GM10266 (cell line): ENCODE data around the gene ZNF408.

Experiments
- DNase-seq: peaks from one replicate; pipeline ENCODE4 v3.0.0; 2012; ENCODE audit errors: extremely low spot score
- TF ChIP-seq, protein P1 (sequence below): IDR thresholded peaks from 2 replicates; pipeline ENCODE4 v1.5.1; 2012; ENCODE audit warnings: mild to moderate bottlenecking, low read depth; ENCODE audit not compliant: control insufficient read depth, insufficient read depth; ENCODE audit errors: missing control alignments

Gene ZNF408

DNA sequence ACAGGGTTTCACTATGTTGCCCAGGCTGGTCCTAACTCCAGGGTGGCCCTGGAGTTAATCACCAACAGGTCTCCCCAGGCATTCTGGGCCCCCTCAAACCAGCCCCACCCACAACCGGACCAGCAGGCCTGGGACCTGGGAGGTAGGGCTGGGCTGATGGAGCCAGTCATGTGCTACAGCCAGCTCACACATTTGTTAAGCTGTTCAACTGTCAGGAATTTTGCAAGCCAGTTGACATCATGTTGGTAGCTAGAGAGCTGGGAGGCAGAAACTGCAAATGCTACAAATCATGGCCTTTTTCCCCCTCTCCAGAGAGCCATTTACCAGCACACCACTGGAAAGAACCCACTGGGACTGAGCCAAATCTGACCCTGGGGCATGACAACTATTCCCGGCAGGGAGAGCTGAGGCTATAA is 7.2 kb upstream of the ZNF408 start:
- TF ChIP-seq, protein P1, sequence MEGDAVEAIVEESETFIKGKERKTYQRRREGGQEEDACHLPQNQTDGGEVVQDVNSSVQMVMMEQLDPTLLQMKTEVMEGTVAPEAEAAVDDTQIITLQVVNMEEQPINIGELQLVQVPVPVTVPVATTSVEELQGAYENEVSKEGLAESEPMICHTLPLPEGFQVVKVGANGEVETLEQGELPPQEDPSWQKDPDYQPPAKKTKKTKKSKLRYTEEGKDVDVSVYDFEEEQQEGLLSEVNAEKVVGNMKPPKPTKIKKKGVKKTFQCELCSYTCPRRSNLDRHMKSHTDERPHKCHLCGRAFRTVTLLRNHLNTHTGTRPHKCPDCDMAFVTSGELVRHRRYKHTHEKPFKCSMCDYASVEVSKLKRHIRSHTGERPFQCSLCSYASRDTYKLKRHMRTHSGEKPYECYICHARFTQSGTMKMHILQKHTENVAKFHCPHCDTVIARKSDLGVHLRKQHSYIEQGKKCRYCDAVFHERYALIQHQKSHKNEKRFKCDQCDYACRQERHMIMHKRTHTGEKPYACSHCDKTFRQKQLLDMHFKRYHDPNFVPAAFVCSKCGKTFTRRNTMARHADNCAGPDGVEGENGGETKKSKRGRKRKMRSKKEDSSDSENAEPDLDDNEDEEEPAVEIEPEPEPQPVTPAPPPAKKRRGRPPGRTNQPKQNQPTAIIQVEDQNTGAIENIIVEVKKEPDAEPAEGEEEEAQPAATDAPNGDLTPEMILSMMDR, result no peak
- no peak for DNase-seq

DNA sequence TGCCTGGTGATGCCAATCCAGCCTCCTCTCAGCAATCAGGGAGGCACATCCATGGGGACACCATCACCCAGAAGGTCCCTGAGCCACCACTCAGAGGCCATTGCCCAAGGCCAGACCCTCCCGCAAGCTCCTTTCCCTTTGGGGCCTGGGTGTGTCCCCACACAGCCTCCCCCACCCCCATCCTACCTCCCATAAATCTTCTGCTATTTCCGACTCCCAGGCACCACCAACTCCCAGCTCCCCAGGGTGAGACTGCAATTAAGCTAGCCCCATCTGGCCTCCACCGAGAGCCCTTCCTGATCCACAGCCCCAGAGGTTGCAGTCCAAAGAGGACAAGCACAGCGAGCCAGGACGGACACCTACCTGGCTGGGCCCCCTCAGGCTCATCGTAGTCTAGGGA is 6.8 kb upstream of the ZNF408 start:
- TF ChIP-seq, protein P1, result no peak
- no peak for DNase-seq

DNA sequence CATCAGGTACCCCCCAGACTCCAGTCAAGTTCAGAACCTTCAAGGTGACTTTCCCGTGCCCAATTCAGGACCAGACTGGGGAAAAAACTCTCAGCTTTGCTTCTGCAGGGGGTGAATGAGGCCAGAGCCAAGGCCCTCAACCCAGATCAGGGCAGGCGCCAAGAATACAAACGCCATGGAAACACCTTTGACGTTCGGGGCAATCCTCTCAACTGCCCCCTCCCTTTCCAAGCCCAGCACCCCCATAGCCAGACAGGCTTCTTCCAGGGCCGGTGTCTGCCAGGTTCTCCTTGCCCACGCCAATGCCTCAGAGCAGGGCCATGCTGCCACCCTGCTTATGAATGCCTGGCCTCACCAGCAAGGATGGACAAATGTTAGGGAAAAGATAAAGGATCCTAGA is 6.2 kb upstream of the ZNF408 start:
- TF ChIP-seq, protein P1, result no peak
- no peak for DNase-seq

DNA sequence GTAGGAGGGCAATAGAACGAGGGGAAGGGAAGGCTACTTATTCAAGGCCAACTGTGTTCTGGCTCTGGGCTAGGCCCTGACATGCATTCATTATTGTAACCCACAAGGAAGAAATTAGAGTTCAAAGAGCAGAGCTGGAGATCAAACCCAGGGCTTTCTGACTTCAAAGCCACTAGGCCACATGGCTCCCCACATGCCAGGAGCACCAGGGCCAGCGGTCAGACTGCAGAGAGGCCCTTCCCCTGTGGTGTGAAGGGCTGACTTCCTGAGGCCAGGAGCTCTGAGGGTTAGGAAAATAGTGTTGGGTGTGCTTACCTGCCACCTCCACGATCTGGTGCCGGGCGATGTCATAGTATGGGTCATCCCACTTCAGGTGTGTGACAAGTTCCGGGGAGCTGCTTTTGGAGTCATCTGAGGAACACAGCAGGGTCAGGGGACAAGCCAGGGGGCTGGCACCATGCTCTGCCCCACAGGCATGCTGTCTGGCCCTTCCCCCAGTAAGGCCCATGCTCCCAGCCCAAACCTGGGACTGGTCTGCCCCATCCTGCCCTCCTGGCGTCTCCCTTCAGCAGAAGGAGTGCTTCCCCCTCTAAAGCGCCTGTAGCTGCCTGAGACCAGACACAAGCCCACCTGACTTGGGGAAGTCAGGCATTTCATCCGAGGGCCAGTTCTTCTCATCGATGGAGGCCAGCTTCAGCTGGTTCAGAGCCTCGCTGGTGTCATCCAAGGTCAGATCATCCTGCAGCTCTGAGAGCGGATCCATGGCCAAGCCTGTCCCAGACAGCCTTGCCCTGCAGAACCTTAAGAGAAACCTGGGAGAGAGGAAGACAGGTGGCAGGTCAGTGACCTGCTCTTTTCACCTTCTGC is 5.3 kb upstream of the ZNF408 start:
- DNase-seq, result no peak
- TF ChIP-seq, protein P1, result no peak

DNA sequence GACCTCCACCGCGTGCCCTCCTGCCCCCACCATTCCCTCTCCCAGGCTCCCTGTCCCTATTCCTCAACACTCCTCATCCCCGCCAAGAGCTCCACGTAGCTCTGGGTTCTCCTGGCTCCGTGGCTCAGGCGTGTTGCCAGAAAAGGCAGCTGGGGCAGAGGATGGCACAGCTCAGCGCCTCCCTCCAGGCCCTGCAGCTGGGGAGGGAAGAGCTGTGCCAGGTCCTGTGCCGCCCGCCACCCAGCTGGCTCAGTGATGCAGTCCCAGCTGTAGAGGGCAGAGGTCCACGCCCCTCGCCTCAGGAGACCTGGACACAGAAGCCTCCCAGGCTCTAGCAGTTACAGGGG is 4.6 kb upstream of the ZNF408 start:
- no peak for DNase-seq
- TF ChIP-seq, protein P1, result no peak

DNA sequence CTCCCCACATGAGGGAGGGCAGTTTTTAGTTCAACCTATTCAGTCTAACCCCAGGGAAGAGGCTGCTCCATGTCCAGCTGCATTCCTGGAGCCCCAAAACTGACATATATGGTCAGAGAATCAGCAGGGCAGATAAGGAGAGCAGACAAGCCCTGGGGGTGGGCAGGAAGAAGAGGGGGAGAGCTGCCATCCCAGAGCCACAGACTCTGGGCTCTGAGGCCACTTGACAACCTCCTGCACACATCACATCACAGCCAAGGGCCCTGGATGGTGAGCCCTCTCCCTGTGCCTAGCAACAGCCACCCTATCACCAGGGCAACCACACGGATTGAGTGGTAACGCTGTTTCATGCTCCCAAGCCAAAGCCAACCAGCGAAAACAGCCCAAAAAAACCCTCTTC is 3.5 kb upstream of the ZNF408 start:
- no peak for DNase-seq
- TF ChIP-seq, protein P1, result no peak

DNA sequence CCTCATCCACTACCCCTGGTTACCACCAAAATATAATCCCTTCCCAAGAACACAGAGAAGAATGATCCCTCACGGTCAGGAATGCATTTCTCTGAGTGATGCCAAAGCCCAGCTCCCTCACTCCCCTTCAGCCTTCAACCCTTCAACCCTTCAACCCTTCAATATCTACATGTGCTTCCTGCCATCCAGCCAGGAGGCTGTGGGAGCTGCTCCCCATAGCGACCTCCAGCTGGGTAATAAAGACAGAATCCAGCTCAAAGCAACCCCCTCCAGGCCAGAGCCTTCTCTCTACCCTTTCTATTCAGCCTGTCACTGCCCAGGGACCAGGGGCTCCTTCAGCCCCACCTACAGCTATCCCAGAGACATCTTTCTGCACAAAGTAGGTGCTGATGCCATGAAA is 3.1 kb upstream of the ZNF408 start:
- TF ChIP-seq, protein P1, result no peak
- DNase-seq, result no peak
